NK-92 treated with Interleukin-12 subunit alpha and Interleukin-12 subunit beta, amount 100 ng/mL, for 24 hours (cell line): ENCODE results near the gene CHRD.
"Not testable (repeated sequence)": the region's sequence is repeated elsewhere in the genome, so short reads cannot be mapped to it uniquely, and the experiment has no call there.

Experiments used
- DNase-seq: peaks from one replicate; lab custom pipeline; 2025; lab: John Stamatoyannopoulos, UW

CHRD gene

GRCh38 chr3:184379358-184380184 is at the start of gene CHRD:
TSS of gene CHRD (plus strand) at chr3:184380054. CDS start at chr3:184380319, 265 bp downstream.
- DNase-seq = no peak

DNA sequence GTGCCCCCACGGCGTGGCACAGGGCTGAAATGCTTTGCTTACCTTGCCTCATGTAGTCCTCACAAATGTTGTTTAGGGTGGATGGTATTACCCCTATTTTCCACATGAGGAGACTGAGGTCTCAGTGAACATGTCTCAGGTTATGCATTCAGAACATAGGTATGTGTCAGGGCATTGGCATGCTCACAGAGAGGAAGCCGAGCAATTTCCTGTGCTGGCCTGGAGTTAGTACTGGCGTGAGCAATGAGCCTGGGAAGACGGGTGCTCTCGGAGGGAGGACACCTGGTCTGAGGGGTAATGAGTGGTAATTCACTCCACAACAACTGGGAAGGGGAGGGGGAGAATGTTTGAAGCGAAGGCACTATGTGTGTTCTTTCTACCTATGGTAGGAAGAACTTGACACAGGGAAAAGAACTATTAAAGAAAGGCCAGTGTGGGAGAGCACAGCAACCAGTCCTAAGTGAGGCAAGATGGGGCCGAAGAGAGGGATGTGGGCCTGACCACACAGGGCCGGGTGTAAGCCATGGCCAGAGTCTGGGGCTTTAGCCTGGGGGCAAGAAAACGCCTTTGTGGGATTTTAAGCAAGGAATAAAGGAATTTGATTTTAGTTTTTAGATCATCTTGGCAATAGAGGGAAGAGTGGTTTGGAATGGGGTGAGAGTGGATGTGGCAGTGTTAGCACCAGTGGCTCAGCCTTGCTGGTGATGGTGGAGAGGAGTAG is 47.3 kb upstream of the CHRD start:
- DNase-seq = no peak

- DNase-seq = no peak
Observed at GRCh38 chr3:184333190-184333589, 46.7 kb upstream of the CHRD start.

- DNase-seq = no peak
Observed at GRCh38 chr3:184333700-184334099, 46.2 kb upstream of the CHRD start.

- DNase-seq = peak; percentile 23
Observed at GRCh38 chr3:184334470-184335158, 45.2 kb upstream of the CHRD start.

- no peak for DNase-seq
Observed at GRCh38 chr3:184335291-184335660, 44.6 kb upstream of the CHRD start.

DNA sequence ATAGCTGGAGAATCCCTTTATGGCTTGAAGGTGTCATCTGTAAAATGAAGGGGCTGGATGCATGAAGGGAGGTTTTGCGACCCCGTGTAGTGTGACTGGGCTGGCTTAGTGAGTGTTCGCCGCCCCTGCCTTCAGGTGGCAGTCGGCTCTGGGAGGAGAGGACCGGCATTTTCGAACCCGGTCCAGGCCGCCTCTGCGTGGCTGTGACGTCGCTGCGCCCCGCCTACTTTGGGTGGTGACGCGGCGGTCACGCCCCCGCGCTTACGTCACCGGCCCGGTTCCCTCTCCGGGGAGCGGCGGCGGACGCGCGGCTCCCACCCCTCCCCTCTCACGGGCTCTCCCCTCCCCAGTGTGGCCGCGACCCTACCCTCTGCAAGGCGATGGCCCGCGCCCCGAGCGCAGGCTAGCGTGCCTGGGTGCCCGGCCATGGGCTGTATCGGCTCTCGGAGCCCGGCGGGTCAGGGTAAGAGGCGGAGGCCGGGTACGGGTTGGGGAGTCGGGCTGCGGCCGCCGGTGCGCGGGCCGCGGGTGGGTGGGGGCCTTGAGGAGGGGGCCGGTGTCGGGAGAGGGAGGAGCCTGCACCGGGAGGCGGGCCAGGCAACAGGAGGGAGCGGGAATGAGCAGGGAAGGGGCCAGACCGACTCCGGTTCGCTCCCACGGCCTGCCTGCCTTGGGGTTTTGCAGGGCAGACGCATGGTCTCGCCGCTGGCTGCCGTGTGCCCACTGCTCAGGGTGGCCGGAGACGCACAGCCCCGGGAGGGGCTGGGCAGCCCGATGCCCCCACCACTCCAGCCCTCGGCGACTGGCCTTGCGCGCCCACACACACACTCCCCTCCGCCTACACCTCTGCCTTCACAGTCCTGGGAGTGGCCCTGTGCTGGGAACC is 44.0 kb upstream of the CHRD start:
- DNase-seq = no peak

DNA sequence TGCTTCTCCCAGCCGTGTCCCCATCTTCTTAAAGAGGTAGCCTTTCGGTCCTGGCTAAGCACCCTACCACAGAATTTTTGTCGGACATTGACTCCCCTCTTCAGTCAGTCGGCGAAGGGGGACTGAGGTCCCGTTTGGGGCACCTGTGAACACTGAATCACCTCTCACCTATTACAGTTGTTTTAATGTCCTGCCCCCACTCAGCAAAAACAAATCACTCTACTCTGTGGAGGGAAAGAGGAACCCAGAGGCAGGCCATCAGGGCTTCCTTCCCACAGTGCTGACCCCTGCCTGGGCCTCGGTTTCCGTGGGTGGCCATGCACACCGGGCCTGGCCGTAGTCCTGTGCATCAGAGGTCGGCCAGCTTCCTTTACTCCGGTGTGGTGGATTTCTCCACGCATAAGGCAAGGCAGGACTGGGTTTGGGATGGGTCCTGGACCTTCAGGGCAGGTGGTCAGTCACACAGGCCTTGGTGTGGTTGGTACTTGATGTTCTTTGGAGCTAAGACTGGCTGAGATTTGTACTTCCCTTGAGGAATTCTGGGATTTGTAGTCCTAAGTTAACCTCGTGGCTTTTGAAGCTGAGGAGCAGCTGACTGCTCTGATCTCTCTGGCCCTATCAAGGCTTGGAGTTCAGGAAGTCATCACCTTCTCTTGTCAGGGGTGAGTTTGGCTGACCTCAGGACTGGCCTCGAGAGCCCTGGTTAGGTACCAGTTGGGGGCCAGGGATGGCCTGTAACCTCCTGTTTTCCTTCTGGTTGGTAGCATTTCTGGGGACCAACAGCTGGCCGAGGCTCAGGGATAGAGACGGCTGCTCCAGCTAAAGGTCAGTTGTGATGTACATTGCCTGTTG is 43.1 kb upstream of the CHRD start:
- DNase-seq = no peak

DNA sequence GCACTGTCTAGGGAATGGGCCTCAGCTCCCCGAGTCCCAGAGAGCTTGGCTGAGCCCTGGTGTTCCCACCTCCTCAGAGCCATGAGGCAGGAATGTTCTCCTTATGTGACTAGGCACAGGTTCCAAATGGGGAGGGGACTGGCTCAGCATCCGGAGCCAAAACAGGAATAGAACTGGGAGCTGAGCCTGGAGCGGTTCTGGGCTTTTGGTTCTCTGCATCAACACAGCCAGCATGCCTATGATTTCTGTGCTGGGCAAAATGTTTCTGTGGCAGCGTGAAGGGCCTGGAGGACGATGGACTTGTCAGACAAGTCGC is 42.5 kb upstream of the CHRD start, which contains the start of gene FAM131A:
FAM131A (plus strand) TSS at position 202 of the 316 bp plus-strand sequence; CDS start at position 233, 31 bp downstream.
- no peak for DNase-seq

- no peak for DNase-seq
Observed at GRCh38 chr3:184337981-184338380, 41.9 kb upstream of the CHRD start.

- no peak for DNase-seq
Observed at GRCh38 chr3:184338511-184338945, 41.3 kb upstream of the CHRD start.

DNA sequence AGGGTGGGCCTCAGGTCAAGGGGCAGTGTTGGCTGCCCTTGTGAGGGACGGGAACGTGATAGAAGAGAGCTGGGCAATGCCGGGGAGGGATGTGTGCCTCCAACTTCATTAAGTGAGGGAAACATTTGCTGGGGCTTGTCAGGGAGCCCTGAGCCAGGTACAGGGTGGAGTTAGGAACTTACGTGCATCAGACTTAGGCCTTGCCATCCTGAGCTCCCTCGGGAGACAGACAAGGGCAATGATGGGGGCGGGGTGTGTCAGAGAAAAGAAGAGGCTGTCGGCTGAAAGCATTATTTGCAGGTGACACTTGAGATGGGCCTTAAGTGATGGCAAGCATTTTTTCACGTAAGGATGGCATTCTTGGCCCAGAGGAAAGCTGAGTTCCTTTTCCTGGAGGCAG is 40.9 kb upstream of the CHRD start:
- no peak for DNase-seq

DNA sequence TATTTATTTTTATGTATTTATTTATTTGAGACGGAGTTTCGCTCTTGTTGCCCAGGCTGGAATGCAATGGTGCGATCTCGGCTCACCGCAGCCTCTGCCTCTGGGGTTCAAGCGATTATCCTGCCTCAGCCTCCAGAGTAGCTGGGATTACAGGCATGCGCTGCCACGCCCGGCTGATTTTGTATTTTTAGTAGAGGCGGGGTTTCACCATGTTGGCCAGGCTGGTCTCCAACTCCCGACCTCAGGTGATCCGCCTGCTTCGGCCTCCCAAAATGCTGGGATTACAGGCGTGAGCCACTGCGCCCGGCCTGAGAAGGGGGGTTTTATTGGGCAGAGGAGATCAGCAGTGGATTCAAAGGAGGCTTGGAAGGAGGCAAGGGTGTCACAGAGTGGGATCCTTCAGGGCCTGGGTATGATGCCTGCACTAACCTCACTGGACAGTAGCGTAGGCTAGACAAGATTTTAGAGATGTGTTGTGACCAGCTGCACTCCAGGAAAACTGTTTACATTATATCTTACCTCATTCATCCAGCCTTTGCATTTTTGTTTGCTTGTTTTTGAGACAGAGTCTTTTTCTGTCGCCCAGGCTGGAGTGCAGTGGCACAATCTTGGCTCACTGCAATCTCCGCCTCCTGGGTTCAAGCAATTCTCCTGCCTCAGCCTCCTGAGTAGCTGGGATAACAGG is 40.3 kb upstream of the CHRD start:
- DNase-seq = not testable (repeated sequence)

GRCh38 chr3:184341925-184342324 is 37.9 kb upstream of the CHRD start:
- no peak for DNase-seq

- no peak for DNase-seq
Observed at GRCh38 chr3:184343200-184343876, 36.5 kb upstream of the CHRD start.

GRCh38 chr3:184344579-184345316 is 35.1 kb upstream of the CHRD start:
- no peak for DNase-seq

DNA sequence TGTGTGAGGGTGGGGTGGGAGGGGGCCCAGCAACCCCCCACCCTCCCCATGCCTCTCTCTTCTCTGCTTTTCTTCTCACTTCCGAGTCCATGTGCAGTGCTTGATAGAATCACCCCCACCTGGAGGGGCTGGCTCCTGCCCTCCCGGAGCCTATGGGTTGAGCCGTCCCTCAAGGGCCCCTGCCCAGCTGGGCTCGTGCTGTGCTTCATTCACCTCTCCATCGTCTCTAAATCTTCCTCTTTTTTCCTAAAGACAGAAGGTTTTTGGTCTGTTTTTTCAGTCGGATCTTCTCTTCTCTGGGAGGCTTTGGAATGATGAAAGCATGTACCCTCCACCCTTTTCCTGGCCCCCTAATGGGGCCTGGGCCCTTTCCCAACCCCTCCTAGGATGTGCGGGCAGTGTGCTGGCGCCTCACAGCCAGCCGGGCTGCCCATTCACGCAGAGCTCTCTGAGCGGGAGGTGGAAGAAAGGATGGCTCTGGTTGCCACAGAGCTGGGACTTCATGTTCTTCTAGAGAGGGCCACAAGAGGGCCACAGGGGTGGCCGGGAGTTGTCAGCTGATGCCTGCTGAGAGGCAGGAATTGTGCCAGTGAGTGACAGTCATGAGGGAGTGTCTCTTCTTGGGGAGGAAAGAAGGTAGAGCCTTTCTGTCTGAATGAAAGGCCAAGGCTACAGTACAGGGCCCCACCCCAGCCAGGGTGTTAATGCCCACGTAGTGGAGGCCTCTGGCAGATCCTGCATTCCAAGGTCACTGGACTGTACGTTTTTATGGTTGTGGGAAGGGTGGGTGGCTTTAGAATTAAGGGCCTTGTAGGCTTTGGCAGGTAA is 34.3 kb upstream of the CHRD start:
- DNase-seq = no peak
